Measurements from ENCODE around the gene SMG6. TPM values are rescaled to one million over a fixed set of nuclear protein-coding genes. Genes with fewer than 3 reads are reported as not detected.

The SMG6 gene
- total RNA-seq, 6 experiments from 2014 or later: 7.4 to 10.4 (median 8.9) TPM

DNA sequence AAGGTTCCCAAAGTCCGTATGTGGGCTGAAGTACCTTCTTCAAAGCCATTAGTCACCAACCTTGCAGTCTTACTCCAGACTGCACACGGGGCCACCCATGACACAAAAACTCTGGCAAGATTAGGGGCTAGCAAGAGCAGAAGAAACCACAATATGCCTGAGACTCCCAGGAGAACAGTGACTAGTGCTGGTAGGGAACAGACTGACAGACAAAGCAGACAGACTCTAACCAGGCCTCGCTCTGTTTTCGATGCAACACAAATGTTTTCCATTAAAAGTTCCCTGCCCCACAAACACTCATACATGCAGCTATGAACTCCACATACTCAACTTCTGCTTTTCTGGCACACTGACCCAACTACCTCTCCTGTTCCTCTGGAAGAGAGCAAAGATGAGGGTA, 146.5 kb downstream of the SMG6 start:
- Histone ChIP-seq H3K4me1 (peaks cover 0 to 17% (median 3%) of the 10 kb centered on the region in 4 donors), H3K27ac (no peak overlapping the region), H3K27me3 (no peaks in the 10 kb centered on the region), H3K4me3 (no peak overlapping the region), H3K9me3 (no peaks in the 10 kb centered on the region), H3K36me3 (peaks cover 0 to 4% (median 0%) of the 10 kb centered on the region in 4 donors)
- TF ChIP-seq POLR2A (IDR thresholded peaks at IDR 0.05): no peak
- TF ChIP-seq, protein P1, sequence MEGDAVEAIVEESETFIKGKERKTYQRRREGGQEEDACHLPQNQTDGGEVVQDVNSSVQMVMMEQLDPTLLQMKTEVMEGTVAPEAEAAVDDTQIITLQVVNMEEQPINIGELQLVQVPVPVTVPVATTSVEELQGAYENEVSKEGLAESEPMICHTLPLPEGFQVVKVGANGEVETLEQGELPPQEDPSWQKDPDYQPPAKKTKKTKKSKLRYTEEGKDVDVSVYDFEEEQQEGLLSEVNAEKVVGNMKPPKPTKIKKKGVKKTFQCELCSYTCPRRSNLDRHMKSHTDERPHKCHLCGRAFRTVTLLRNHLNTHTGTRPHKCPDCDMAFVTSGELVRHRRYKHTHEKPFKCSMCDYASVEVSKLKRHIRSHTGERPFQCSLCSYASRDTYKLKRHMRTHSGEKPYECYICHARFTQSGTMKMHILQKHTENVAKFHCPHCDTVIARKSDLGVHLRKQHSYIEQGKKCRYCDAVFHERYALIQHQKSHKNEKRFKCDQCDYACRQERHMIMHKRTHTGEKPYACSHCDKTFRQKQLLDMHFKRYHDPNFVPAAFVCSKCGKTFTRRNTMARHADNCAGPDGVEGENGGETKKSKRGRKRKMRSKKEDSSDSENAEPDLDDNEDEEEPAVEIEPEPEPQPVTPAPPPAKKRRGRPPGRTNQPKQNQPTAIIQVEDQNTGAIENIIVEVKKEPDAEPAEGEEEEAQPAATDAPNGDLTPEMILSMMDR (IDR thresholded peaks at IDR 0.05): no peak
- DNase-seq: no peak
- intact Hi-C loops (cut with DNase I): no loop called here
- peak; percentile 28 to 64 (median 32) for ATAC-seq
- 48% methylated on average over 4 of the region's 4 CpGs for WGBS (ENCODE audit: insufficient coverage, low coverage, low lambda C conversion rate, missing lambda C conversion rate)

GRCh38 chr17:2156666-2157065, 146.9 kb downstream of the SMG6 start:
- Histone ChIP-seq H3K36me3 (peaks cover 0 to 4% (median 0%) of the 10 kb centered on the region in 4 donors), H3K27ac (no peak overlapping the region), H3K4me3 (no peak overlapping the region), H3K9me3 (no peaks in the 10 kb centered on the region), H3K4me1 (peaks cover 0 to 17% (median 3%) of the 10 kb centered on the region in 4 donors), H3K27me3 (no peaks in the 10 kb centered on the region)
- 96% methylated on average over 7 of the region's 8 CpGs for whole genome bisulfite sequencing (ENCODE audit: insufficient coverage, low coverage, low lambda C conversion rate, missing lambda C conversion rate)
- ATAC-seq (no peak), DNase-seq (no peak)
- intact Hi-C loops (cut with DNase I): no loop called here
- no peak for TF ChIP-seq POLR2A (IDR thresholded peaks at IDR 0.05)
- TF ChIP-seq, protein P1 (IDR thresholded peaks at IDR 0.05): no peak

DNA sequence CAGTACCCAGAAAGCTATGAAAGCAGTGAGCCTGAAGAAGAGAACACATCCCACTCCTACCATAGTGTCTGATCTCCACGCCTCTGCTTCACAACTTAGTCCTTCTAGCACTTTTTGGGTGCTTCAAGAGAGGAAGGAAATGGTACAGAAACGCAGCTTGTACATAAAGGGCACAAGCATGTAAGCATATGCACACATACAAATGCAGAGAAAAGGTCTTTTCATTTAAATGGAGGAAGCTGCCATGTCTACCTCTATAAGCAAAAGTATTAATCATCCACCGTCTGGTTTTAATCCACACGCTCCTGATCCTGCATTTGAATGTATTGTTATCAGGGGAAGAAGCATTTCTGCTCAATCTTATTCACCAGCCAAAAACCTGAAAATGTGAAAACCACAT, 148.0 kb downstream of the SMG6 start:
- DNase-seq (no peak), ATAC-seq (no peak)
- Histone ChIP-seq H3K4me3 (no peak overlapping the region), H3K27me3 (no peaks in the 10 kb centered on the region), H3K4me1 (peaks cover 0 to 17% (median 3%) of the 10 kb centered on the region in 4 donors), H3K9me3 (no peaks in the 10 kb centered on the region), H3K27ac (no peak overlapping the region), H3K36me3 (peaks cover 0 to 4% (median 0%) of the 10 kb centered on the region in 4 donors)
- WGBS (ENCODE audit: insufficient coverage, low coverage, low lambda C conversion rate, missing lambda C conversion rate): 77% methylated on average over 4 of the region's 4 CpGs
- intact Hi-C loops (cut with DNase I): no loop called here
- TF ChIP-seq, protein P1 (IDR thresholded peaks at IDR 0.05): no peak
- no peak for TF ChIP-seq POLR2A (IDR thresholded peaks at IDR 0.05)

DNA sequence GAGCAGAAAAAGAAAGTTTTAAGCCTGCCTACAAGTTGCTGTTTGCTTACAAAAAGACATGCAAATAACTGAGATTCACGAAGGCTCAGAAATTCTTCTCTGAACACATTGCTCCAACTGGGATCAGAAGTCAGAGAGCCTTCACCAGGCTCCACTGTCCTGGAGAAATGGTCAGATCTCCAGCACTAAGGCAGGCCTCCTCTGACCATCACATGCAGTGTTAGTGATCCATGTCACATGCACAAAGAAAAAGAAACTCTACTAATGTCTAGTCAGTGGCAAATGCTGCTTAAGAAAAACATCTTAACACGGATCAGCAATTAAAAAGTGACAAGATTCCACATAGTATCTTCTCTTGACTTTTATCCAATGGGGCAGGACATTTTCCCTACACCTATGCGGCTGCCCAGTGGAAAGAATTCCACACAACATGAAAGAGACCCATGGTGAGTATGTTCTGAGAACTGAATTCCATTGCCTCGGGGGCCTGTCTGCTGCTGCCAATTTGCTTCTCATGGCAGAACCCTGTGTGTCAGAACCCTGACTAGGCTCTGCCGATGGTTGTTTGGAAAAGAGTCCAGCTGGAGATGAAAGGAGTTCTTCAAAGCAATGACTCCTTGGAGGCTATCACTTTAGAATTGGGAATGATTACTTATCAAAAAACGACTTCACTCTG, 152.1 kb downstream of the SMG6 start:
- Histone ChIP-seq H3K36me3 (peaks cover 0 to 1% (median 0%) of the 10 kb centered on the region in 4 donors), H3K4me3 (no peak overlapping the region), H3K27ac (no peak overlapping the region), H3K4me1 (peaks cover 0 to 8% (median 2%) of the 10 kb centered on the region in 4 donors), H3K27me3 (no peaks in the 10 kb centered on the region), H3K9me3 (no peaks in the 10 kb centered on the region)
- no peak for ATAC-seq
- intact Hi-C loops (cut with DNase I): no loop called here
- TF ChIP-seq POLR2A (IDR thresholded peaks at IDR 0.05): no peak
- TF ChIP-seq, protein P1 (IDR thresholded peaks at IDR 0.05): no peak
- DNase-seq: peak in 1 of 3 donors; percentile 1
- 89% methylated on average over 6 of the region's 6 CpGs for WGBS (ENCODE audit: insufficient coverage, low coverage, low lambda C conversion rate, missing lambda C conversion rate)
